ENCODE measurements around the gene HS3ST4.

HS3ST4 gene

DNA sequence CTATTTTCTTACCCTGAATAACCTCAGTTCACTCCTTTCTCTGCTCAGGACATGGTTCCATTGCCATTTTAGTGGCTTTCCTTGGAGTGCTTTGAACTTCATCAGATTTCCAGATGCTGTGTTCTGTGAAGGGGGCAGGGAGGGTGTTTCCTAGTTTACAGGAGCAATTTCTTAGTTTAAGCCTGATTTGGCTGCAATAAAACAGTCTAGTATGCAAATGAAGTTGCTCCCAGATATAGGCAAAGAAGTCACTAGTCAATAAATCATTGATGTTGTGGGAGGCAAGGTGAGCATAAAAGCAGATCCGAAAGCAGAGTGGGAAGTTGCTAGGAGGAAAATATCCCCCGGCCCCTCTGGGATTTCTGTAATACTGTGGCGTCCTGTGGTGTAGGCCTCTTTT, 202.3 kb downstream of the HS3ST4 start:
- DNase-seq (ENCODE audit: low read depth in 2 of 2) = no peak

DNA sequence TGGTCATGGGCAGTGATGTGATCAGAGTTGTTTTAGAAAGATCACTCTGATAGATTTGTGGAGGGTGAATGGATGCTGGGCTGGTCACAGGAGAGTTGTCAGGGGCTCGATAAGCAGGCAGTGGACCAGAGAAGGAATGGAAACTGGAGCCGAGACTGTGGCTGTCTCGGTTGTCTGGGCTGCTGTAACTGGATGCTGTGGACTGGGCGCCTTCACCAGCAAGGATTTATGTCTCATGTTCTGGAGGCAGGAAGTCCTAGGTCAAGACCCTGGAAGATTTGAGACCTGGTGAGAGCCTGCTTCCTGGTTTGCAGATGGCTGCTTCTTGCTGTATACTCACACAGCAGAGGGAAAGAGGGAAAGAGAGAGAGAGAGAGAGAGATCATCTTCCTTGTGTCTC, 203.6 kb downstream of the HS3ST4 start:
- DNase-seq (ENCODE audit: low read depth in 2 of 2) = no peak

DNA sequence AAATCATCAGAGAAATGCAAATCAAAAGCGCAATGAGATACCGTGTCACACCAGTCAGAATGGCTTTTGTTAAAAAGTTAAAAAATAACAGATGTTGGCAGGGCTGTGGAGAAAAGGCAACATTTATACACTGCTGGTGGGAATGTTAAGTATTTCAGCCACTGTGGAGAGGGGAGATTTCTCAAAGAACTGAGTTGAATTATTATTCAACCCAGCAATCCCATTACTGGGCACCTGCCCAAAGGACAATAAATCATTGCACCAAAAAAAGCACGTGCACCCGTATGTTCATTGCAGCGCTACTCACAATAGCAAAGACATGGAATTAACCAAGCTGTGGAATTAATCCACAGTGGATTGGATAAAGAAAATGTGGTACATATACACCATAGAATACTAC, 204.7 kb downstream of the HS3ST4 start:
- no peak for DNase-seq (ENCODE audit: low read depth in 2 of 2)

DNA sequence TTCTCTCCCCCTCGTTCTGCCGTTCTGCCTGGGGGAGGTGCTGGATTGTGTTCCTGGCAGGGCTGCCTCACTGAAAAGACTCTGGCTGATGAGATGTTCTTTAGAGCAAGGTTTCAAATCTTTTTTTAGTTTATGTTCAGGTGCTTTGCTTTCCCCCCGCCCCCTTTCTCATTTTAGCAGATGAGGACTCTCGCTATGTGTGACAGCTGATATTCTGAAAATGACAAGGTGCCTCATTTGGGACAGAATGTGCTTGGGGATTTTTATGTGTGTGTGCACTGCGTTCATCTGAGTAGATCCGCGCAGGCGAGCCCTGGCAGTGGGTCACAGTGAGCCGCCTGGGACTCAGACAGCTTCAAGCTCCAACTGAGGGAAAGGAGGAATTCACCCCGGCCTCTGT, 205.9 kb downstream of the HS3ST4 start:
- DNase-seq (ENCODE audit: low read depth in 2 of 2) = no peak

DNA sequence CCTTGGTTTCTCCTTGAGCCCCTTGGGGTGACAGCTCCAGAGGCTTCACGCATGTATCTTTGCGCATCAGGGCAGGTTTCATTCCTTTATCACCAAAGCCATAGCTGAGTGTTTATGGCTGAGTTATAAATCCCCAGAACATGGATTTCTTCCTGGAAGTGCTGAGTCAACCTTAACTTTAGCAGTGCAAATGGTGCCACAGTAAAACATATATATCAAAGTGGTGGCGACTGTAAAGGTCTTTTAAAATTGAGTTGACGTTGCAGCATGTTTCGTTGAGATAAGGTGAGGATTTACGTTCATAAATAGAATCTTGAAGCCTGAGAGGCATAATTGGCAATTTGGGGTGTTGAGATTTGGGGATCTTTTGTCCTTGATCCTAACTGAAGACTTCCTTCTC, 214.1 kb downstream of the HS3ST4 start:
- DNase-seq (ENCODE audit: low read depth in 2 of 2) = no peak

DNA sequence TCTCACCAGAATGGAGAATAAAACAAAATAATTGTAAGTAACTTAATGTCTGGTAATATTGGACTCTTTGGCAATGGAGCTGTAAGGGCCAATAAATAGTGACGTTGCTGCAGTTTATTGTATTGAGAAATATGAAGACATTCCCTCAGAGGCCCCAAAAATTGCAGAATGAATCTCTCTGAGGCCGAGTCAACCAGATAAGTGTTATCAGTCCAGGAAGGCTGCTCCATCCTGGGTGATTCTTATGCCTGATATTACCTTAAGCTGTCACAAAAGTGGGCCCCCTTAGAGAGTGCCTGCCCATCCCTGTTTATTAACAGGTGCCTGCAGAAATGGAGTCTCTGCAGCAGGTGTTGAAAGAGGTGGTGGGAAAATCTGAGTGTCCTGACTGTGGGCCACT, 219.2 kb downstream of the HS3ST4 start:
- DNase-seq (ENCODE audit: low read depth in 2 of 2) = no peak

DNA sequence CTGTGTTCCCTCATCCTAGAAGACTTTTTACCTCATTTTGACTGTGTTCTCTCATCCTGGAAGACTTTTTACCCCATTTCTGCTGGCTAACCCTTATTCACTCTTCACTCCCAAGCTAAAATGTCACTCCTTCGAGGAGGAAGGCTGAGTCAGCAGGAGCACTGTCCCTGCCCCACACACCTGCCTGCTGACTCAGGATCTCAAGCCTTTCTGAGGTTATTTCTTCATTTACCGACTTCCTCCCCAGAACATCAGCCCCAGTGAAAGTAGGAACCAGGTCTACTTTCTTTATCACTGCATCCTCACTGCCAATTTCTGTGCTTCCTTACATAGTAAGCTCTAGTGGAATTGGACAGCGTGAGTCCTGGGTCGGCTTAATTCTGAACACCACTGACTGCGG, 220.6 kb downstream of the HS3ST4 start:
- no peak for DNase-seq (ENCODE audit: low read depth in 2 of 2)

DNA sequence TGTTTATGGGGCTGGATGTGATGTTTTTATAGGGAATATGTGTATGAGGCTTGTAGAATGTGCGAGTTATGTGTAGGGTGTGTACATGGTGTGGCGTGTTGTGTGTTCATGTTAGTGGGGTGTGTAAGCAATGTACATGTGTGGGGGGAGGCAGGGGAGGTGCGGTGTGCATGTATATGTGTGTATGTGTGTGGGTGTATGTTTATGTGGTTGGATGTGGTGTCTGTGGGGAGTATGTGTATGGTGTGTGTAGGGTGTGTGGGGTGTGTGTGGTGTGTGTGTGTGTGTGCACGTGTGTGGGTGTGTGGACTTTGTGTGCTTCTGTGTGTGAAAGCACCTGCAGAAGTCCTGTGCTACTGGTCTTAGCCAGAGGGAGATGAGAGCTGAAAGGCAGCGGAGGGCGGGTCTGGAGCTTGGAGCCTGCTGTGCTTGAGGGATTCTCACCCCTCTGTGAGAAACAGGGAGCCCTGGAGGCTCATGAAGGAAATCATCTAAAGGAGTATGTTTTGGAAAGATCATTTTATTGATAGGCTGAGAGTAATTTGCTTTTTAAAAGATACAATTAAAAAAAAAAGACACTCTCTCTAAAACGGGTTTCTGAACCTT, 222.7 kb downstream of the HS3ST4 start:
- no peak for DNase-seq (ENCODE audit: low read depth in 2 of 2)

DNA sequence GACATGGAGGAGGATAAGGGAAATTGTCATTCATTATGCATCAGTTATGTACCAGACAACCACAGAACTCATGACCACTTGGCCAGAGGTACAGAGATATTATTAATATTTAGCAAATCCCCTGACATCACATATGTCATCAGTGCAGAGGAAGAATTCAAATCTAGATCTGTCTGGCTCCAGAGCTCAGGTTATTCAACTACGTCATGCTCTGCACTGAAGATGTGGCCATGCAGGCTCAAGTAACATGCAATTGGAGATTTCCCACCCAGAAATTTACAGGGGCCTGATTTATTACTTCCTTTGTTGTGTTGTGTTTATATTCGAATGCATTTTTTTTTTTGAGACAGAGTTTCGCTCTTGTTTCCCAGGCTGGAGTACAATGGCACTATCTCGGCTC, 224.3 kb downstream of the HS3ST4 start:
- no peak for DNase-seq (ENCODE audit: low read depth in 2 of 2)

DNA sequence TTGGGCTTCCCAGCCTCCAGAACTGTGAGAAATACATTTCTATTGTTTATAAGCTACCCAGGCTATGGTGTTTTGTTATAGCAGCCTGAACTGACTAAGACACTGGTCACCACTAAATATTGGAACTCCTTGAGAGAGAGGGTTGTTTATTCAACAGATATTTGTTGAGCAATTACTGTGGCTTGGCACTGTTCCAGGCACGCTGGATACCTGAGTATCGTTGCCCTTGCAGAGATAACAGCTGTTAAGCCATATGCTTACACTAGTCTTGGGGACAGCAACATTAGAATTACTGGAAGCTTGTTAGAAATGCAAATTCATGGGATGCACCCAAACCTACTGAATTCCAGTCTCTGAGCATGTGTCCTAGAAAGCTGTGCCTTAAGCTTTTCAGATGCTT, 230.7 kb downstream of the HS3ST4 start:
- no peak for DNase-seq (ENCODE audit: low read depth in 2 of 2)

DNA sequence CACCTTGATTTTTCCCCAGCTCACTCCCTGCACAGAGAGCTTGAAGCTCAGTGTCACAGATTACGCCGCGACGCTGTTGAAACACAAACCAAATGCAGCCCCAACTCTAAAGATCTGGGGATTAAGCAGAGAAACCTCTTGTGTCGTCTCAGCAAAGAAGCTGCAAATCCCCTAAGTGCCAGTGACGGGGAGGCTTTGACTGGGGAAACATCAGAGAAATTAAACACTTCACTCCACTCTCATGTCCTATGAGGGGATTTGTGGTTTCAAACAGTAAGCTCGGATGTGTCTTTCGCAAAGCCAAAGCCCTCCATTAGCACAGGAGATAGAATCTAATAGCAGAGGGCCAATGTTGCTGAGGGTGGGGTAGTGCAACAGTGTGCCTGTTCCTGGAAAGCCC, 233.7 kb downstream of the HS3ST4 start:
- DNase-seq (ENCODE audit: low read depth in 2 of 2) = no peak

DNA sequence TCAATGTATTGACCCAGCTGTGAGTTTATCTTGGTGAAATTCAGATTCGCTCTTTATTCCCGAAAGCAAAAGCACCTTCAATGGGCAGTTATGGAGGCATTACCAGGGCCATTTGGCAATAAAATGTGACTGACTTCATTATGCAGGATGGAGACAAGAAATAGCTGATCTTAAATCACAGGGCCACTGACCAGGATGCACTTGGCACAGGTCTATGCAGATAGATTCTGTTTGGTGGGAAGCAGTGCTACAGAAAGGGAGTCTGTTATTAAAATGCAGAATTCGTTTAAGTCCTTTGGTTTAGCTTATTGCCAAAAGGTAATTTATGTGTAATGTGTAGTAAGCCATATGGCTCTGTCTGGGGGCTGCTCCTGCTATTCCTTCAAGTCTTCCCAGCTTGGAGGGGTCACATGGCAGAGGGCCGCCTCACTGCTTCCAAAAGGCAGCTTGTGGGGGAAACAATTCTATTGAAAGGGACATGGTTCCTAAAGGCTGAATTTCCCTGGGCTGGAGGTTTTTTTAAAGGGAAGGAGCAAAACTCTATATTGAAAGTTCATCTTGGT, 239.8 kb downstream of the HS3ST4 start:
- no peak for DNase-seq (ENCODE audit: low read depth in 2 of 2)

DNA sequence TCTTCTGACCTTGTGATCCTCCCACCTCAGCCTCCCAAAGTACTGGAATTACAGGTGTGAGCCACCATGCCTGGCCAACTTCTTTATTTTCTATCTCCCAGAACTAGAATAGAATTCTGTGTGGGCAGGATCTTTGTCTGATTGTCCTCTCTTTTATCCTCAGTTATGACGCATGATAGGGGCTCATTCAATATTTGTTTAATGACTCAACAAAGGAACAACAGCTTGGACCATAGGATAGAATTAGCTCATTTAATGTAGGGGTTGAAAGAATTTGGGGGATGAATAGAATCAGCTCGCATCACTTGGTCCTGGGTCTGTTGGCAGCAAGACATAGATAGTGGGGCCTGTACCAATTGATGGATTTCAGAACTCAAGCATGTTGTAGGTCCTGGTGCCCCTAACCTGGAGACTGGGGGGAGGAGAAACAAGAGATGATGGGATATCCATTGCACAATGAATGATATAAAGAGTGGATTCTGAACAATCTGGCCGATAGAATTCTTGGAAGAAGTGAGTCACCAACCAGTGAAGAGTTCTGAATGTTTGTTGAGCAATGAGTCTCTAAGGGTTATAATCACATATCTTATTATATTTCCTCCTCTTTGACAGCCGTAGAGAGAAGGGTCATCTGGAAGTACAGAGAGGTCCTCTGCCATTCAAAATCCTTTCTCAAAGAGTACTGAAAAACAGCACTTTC, 250.2 kb downstream of the HS3ST4 start:
- no peak for DNase-seq (ENCODE audit: low read depth in 2 of 2)

DNA sequence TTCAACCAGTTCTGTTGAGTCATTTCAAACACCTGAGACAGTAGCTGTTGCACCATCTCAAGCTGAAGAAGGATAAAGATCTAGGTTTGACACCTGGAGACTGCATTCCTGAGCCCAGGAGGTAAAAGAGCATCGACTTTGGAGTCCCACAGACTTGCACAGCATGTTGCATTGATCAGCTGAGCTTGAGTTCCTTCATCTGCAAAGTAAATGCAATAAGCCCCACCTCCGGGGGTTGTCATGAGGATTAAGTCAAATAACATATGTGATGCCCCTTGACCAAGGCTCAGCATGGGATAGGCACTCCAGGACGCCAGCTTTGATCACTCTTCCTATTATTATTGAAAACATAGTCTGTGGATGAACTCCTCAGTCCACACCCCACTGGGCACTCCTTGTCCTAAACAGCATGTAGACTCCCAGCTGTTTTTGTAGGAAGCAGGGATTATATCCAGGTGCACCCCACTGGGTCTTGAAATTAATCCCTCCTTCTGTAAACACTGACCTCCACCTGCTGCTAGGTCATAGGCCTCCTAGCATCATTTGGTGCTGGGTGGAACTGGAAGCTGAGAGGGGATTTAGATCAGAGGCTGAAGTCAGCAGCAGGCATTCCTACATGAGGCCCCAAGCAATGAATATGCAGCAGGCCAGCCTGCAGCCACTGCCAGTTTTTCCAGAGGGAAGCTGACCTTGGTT, 259.0 kb downstream of the HS3ST4 start:
- no peak for DNase-seq (ENCODE audit: low read depth in 2 of 2)

DNA sequence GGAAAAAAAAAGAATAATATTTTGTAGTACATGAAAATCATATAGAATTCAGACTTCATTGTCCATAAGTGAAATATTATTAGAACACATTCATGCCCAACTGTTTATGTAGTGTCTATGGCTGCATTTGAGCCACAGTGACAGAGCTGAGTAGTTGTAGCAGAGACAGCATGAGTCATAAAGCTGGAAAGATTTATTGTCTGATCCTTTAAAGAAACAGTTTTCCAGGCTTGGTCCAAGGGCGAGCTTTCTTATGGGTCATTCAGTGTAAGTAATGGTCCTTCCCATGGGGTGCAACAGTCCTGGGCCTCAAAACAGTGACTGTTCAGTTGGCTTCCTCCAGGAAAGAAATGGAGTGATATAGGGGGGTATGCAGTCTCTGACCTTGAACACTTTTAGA, 260.2 kb downstream of the HS3ST4 start:
- no peak for DNase-seq (ENCODE audit: low read depth in 2 of 2)

DNA sequence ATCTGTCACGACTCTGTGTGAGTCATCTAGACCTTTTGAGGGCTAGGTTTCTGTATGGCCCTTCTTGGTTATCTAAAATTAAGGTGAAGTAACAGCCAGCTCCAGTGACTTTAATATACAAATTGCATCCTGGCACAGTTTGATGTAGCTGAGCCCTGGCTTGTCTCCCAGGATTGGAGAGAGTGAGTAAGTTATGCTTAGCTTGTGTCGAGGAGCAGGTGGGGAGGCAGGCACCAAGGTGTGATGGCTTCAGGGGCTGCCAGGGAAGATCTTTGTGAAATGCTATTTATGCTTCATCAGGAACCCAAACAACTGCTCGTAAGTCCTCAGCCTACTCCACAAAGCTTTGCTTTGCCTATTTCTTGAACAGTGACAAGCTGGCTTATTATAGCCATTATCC, 261.2 kb downstream of the HS3ST4 start:
- no peak for DNase-seq (ENCODE audit: low read depth in 2 of 2)

DNA sequence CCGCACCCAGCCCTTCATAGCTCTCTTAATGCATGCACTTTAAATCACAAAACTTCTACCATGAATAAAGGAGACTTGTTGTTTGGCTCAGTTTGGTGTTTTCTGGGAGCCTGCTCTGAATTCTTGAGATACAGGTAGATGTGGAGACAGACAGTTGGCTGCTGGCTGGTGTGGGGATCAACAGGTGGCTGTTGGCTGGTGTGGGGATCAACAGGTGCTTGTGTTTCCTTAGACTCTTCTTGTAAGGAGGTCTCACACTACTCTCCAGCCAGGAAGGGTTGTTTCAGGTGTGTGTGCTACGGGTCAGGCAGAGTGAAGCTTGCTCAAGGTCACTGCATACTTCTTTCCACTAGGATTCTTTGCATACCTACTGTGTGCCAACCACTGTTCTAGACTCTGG, 265.9 kb downstream of the HS3ST4 start:
- no peak for DNase-seq (ENCODE audit: low read depth in 2 of 2)

DNA sequence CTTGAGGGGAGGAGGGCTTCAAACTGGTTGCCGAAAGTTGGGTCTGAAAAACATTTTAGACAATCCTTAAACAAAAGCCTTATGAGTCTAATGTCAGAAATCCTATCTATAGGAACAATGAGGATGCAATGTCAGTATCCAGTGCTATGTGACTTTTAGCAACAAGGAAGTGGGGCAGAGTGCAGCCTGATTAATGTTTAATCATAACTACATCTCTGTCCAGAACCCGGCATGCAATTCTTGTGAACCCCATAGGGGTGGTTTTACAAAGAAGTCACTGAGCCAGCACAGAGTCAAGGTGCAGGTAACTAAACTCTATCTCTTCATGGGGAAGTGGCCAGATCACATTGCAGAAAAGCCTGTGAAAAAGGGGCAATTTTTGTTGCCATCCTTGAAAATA, 267.5 kb downstream of the HS3ST4 start:
- no peak for DNase-seq (ENCODE audit: low read depth in 2 of 2)

DNA sequence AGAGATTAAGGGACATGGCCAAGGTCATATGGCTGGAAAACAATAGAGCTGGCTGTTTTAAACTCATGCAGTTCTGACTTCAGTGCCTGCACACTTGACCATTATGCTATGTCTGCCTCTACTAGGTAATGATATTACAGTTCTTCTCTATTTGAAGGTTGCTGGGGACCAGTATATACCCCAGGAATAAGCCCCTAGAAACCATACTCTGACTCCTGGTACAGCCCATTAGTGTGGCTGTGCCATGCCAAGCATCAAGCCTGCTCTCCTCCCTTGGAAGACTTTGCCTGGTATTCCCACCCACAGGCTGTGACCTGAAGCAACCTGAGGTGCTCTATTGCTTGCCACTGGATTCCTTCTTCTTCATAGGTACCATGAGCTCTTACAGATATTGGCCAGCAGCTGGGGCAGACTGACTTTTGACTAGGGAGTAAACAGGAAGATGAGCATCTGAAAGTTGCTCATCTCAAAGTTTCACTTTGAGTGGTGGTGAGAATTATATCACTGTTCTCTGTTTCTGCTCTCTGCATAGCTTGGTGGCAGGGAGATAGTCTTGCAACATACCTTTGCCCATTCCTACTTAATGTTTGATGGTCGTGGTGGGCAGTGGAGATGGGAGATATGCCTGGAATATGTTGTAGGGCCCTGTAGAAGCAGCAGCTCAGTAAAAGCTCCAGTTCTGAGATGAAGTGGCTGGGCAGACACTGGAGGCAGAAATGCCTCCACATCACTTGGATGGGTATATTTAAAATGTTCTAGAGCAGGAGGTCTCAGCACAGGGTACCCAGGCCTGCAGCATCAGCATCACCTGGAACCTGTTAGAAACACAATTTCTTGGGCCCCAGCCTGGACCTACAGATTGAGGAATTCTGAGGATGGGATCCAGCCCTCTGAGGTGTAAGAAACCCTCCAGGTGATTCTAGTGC, 274.7 kb downstream of the HS3ST4 start:
- DNase-seq (ENCODE audit: low read depth in 2 of 2) = no peak

DNA sequence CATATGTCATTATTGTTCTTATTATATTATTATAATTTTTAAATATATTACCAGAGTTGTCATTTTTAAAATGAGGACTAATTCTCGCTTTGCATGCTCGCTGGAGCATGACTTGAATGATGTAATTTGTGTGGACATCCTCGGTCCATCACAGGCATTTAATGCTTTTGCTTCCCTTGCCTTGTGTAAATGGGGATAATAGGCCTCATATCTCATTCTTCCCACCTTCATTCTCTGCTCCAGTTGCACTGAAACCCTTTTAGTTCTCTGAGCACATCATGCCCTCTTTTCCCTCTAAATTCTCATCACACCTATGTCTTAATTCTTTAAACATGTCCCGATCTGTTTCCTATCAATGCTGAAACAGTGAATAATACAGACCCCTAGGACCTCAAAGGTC, 285.4 kb downstream of the HS3ST4 start:
- no peak for DNase-seq (ENCODE audit: low read depth in 2 of 2)

DNA sequence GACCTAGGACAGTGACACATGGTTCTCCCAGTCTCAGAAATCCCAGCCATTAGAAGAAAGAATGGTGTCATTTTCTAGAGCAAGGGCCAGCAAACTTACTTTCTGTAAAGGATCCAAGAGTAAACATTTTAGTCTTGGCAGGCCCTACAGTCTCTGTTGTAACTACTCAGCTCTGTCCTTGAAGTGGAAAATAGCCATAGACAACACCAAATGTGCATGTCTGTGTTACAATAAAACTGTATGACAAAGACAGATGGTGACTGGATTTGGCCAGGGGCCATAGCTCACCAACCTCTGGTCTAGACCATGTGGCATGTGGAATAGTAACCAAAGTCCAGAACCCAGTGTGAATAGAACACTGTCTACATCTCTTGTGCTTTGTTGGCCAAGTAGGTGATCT, 286.5 kb downstream of the HS3ST4 start:
- DNase-seq (ENCODE audit: low read depth in 2 of 2) = no peak

DNA sequence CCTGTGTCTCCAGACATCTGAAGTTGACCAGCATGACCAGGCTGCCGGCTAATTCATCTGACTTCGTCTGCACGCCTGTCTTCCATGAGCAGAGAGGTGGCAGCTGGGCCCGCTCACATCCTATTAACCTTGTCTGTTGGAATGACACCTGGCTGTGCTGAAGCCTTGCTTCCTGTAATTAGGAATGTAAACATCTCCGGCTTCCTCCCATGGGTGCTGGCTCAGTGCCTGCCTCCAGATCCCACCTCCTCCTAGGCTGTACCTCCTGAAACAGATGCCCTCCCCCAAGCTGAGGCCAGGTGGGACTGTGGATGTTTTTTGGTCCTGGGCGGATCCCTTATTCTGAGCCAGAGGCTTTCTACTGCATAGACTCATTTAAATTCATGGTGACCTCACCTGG, 296.3 kb downstream of the HS3ST4 start:
- DNase-seq (ENCODE audit: low read depth in 2 of 2) = no peak

All from stimulated activated CD8-positive, alpha-beta memory T cell treated with anti-CD3 and anti-CD28 coated beads, Interleukin-7, amount 100 ng/mL, for 1 hour (primary cell).